Stimulated activated CD8-positive, alpha-beta memory T cell treated with anti-CD3 and anti-CD28 coated beads, Interleukin-12 subunit alpha, Interleukin-12 subunit beta, amount 100 ng/mL, for 24 hours (primary cell): Measurements from ENCODE around the gene R3HDM4.
"Not testable (repeated sequence)": the region's sequence is repeated elsewhere in the genome, so short reads cannot be mapped to it uniquely, and the experiment has no call there.

ENCODE experiments used
- DNase-seq: peaks from one replicate; pipeline ENCODE4 v3.0.0-alpha.2; 2020; ENCODE audit errors: extremely low read depth

R3HDM4 gene

DNA sequence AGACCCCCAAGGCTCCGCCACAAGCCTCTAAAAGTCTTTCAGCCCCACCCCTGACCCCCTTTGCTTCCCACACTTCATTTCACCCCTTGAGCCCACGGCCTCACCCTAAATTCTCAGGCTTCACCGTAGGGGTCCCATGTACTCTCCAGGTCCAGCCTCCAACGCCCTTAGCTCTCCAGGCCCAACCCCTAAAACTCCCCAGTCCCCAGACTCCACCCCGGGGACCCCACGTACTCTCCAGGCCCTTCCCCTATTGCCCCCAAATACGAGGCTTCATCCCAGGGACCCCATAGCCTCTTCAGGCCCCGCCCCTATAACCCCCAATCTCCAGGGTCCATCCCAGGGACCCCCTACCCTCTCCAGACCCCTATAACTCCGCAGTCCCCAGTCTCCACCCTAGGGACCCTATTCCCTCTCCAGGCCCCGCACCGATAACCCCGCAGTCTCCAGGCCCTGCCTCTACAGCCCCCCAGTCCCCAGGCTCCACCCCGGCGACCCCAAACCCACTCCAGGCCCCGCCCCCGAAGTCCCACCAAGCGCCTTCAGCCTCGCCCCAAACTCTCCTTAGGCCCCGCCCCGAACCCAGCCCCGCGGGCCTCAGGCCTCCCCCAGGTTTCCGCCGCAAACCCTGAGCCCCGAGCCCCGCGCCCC, 20.7 kb downstream of the R3HDM4 start:
- no peak for DNase-seq

DNA sequence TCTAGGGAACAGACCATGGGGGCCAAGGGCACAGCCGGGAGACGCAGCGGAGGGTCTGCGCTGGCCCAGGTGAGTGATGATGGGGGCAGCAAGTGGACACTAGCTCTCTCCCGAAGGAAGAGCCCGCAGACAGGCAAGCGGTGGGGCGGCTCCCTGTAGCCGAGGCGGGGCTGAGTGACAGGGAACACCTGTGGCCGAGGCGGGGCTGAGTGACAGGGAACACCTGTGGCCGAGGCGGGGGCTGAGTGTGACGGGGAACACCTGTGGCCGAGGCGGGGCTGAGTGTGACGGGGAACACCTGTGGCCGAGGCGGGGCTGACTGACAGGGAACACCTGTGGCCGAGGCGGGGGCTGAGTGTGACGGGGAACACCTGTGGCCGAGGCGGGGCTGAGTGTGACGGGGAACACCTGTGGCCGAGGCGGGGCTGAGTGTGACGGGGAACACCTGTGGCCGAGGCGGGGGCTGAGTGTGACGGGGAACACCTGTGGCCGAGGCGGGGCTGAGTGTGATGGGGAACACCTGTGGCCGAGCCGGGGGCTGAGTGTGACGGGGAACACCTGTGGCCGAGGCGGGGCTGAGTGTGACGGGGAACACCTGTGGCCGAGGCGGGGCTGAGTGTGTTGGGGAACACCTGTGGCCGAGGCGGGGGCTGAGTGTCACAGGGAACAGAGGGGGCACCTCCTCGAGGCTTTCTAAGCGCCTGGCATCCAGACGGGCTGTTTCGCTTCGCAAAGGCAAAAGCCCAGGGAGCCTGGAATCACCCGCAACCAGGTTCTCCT, 21.4 kb downstream of the R3HDM4 start:
- not testable (repeated sequence) for DNase-seq

DNA sequence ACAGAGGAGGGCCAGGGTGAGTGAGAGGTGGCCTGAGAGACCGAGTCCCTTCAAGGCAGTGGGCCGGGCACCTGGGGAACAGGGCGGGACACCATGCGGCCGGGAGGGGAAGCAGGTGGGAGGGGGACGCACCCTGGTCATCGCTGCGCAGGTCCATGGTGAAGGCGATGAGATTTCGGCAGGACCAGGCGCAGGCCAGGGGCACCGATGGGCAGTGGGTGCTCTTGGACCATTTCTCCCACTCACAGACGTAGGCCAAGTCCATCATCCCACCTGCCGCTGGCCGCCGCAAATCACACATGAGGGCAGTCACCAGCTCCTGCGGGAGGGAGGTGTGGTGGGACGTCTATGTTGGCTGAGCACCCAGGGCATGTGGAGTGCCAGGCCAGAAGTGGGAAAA, 22.2 kb downstream of the R3HDM4 start:
- DNase-seq = no peak

DNA sequence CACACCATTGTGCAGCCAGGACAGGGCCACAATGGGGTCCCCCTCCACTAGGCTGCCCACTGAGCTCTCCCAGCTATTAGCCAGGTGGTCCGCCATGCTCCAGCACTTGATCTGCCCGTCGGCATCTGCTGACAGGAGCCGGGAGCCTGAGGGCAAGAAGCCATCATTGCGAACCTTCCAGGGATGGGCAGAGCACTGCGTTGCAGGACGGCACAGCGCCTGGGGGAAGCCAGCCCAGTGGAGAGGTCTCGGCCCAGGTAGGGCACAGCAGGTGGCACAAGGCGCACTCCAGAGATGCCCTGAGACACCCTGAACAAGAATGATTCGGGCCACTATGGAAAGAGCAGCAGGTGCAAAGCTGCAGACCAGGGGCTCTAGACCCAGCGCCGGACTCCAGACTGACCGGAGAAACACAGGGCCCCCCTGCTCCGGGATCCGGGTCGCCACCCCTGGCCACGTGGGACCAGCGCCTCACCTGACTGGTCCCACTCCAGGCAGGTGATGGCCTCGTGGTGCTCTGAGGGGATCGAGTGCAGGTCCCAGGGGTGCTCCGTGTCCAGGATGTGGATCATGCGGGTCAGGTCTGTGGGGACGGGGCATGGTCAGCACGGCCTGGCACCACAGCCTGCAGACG, 23.2 kb downstream of the R3HDM4 start:
- DNase-seq = no peak

DNA sequence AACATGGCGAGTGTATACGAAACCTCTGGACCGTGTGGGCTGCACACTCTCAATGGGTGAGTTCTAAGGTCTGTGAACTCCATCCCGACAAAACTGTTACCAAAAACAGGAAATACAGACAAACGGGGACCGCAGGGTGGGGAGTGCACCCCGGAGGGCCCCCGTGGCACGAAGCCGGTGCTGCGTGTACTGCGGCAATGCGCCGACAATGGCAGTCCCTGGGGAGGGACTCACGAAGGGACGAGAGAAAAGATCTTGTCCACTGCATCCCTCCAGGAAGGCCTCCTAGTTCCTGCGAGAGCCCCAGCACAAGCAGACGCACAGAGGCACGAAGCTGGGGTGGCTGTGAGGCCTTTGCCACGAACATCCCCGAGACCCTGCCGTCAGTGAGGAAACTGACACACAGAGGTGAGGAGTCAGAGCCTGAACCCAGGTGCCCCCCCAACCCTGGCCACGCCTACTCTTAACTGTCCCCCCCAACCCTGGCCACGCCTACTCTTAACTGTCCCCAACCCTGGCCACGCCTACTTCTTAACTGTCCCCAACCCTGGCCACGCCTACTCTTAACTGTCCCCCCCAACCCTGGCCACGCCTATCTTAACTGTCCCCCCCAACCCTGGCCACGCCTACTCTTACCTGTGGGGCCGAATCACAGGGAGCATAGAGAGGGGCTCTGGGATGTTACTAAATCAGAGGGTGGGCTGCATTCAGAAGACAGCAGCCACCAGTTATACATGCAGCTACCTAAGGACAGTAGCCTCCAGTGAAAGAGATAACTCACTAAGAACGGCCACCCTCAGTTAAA, 24.2 kb downstream of the R3HDM4 start:
- DNase-seq = no peak

DNA sequence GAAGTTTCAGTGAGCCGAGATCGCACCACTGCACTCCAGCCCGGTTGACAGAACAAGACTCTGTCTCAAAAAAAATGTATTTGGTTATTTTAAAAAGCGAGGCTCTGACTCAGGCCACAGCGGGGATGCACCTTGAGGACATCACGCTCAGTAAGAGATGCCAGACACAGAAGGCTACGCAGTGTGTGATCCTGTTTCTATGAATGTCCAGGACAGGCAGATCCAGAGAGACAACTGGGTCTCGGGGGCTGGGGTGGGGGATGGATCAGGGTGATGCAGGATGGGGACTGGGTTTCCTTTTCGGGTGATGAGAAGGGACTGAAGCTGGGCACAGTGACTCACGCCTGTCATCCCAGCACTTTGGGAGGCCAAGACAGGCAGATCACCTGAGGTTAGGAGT, 25.4 kb downstream of the R3HDM4 start:
- no peak for DNase-seq

DNA sequence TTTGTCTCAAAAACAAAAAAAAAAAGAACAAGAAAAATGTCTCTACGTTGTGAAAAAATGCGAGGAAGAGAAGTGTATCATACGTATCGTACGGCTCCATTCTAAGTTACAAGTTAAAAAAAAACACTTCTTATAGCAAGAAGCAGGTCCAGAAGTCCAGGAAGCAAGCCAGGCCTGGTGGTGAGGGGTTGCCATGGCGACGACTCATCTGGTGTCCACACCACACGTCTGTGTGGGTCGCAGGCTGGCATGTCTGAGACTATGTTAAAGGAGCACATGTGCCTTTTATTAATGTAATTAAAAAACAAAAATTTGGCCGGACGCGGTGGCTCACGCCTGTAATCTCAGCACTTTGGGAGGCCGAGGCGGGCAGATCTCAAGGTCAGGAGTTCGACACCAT, 25.9 kb downstream of the R3HDM4 start:
- no peak for DNase-seq

DNA sequence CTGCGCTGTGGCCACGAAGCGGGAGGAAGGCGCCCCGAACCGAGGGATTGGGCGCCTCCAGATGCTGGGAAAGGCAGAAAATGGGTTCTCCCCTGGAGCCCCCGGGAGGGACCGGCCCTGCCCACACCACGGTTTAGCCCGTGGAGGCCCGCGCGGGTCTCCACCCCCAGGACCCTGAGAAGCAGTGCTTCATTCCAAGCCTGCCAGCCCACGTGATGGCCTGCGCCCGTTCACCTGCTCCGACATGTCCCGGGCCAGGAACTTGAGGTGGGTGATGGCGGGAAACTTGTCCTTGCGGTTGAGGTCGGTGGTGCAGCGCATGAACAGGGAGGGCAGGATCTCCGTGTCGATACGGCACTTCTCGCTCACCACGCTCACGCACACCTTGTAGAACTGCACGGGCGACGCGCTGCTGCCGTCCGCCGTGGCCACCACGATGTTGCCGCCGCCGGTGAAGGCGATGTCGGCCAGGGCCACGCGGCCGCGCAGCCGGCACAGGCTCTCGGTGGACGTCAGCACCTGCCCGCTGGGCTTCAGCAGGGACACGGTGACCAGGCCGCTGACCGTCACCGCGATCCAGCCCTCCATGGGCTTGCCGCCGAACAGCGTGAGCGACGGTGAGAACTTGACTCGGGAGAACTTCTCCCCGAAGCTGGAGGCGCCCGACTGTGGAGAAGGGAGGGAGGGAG, 27.3 kb downstream of the R3HDM4 start:
- no peak for DNase-seq

DNA sequence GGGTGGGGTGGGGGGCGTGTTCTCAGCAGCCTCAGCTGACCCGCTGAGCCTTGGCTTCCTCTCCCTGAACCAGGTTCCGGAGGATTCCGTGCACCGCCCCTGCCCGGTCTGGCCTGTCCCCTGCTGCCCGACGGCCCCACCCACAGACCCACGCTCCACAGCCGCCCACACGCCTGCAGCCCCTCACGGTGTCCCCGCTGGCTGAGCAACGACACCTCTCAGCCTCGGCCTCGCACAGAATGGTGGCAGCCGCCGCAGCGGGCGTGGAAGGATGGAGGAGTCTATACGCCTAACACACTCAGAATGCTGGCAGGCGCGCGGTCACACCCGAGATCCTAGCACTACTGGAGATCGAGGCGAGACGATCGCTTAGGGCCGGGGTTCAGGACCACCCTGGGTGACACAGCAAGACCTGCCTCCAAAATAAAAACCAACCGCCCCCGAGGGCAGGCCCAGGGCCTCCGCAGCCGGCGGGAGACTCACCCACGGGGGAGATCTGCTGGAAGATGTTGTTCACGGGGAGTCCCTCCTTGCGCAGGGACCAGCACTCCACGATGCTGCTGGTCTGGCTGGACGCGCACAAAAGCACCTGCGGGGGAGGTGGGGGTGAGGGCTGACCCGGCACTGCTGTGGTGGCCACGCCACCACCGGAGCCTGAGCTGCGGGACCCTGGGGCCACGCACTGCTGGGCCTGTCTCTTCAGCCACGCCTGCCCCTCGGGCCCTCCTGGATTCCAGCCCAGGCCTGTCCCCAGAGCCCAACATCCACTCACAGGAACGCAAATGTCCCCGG, 28.4 kb downstream of the R3HDM4 start:
- no peak for DNase-seq

DNA sequence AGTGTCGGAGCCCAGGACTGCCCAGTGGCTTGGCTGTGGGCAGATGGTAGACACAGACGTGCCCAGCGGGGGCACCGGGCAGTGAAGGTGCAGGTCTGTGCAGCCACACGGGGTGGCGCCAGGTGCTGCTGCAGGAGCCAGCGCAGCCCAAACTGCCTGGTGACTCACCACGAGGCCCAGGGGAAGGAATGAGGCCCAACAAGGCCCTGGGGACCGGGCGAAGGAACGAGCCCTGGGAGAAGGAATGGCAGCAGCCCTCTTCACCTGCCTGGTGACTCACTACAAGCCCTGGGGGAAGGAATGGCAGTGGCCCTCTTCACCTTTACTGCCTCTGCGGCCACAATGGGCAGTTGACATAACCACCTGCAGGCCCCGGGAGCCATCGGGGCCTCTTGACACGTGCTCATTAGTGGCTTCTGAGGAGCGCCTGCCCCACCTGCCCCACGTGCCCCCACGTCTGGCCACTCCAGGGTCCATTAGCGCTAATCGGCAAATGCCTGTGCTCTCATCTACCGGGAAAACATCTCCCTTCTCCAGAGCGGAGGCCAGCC, 29.3 kb downstream of the R3HDM4 start:
- no peak for DNase-seq

DNA sequence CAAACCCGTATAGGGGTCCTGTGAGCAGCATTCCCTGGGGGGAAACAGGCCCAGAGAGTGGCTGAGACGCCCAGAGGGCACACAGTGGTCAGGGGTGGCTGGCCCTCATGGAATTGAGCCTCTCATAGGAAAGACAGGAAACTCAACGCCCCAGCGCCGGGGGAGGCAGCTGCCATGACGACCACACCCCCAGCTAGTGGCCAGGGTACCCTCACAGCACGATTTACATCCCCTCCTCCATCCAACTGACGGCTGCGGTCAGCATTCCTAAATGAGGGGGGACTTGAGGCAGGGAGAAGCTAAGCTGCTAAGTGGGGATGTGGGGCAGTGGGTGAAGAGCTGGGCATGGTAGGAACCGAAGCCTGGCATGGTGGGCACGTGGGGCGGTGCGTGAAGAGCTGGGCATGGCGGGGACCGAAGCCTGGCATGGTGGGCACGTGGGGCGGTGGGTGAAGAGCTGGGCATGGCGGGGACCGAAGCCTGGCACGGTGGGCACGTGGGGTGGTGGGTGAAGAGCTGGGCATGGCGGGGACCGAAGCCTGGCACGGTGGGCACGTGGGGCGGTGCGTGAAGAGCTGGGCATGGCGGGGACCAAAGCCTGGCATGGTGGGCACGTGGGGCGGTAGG, 30.0 kb downstream of the R3HDM4 start:
- no peak for DNase-seq

DNA sequence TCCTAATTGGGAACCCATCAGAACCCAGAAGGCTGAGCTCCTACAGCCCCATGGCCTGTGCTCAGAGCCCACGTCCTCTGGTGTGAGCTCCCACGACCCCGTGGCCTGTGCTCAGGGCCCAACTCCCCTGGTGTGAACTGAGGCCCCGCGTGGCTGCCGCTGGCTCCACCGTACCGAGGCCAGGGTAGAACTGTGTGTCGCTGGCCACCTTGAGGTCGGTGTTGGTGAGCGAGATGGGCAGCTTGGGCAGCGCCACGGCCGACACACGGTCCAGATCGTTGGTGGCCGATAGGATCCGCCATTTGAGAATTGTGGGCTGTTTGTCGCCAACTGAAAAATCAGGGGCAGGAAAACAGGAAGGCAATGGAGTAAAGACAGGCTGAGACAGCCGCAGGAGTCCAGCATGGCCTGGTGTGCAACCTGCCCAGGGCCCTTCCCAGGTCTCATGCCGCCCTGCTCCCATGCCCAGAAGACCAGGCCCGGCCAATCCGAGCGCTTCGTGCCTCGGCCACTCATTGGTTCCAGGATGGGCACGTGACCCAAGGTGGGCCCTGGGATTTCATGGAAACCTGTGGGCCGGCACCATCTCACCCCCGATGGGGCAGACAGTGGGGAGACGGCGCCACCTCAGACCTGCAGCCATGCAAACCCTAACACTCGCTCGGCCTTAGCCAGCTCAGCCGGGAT, 31.5 kb downstream of the R3HDM4 start:
- no peak for DNase-seq

DNA sequence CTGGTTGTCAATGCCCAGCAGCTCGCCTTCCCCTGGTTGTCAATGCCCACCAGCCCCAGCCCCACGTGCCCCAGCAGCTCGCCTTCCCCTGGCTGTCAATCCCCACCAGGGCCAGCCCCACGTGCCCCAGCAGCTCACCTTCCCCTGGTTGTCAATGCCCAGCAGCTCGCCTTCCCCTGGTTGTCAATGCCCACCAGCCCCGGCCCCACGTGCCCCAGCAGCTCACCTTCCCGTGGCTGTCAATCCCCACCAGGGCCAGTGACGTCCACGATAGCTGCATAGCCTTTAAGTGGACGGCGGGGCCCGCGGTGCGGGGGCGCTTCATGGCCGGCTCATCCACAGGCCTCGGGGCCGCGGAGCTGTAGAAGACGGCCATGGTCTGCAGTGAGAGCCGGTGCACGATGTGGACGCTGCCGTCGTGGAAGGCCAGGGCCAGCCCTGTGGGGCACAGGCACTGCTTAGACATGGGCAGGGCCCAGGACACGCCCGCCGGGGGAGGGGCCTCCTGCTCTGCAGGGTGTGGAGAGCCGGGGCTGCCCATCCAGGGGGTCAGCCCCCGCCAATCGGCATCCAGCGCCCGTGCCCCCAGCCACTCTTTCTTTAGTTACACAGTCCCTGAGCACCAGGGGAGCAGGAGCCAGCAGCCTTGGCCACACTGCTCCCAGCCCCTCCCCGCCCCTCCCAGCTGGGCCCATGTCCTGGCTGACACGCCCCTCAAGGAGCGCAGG, 33.1 kb downstream of the R3HDM4 start:
- no peak for DNase-seq

DNA sequence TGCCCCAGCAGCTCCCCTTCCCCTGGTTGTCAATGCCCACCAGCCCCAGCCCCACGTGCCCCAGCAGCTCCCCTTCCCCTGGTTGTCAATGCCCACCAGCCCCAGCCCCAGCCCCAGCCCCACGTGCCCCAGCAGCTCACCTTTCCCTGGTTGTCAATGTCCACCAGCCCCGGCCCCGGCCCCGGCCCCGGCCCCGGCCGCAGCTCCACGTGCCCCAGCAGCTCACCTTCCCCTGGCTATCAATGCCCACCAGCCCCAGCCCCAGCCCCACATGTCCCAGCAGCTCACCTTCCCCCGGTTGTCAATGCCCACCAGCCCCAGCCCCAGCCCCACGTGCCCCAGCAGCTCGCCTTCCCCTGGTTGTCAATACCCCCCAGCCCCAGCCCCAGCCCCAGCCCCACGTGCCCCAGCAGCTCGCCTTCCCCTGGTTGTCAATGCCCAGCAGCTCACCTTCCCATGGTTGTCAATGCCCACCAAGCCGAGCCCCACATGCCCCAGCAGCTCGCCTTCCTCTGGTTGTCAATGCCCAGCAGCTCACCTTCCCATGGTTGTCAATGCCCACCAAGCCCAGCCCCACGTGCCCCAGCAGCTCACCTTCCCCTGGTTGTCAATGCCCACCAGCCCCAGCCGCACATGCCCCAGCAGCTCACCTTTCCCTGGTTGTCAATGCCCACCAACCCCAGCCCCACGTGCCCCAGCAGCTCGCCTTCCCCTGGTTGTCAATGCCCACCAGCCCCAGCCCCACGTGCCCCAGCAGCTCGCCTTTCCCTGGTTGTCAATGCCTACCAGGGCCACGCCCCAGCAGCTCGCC, 34.1 kb downstream of the R3HDM4 start:
- DNase-seq = not testable (repeated sequence)

DNA sequence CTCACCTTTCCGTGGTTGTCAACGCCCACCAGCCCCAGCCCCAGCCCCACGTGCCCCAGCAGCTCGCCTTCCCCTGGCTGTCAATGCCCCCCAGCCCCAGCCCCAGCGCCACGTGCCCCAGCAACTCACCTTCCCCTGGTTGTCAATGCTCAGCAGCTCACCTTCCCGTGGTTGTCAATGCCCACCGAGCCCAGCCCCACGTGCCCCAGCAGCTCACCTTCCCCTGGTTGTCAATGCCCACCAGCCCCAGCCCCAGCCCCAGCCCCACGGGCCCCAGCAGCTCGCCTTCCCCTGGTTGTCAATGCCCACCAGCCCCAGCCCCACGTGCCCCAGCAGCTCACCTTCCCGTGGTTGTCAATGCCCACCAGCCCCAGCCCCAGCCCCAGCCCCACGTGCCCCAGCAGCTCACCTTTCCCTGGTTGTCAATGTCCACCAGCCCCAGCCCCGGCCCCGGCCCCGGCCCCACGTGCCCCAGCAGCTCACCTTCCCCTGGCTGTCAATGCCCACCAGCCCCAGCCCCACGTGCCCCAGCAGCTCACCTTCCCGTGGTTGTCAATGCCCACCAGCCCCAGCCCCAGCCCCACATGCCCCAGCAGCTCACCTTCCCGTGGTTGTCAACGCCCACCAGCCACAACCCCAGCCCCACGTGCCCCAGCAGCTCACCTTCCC, 34.9 kb downstream of the R3HDM4 start:
- DNase-seq = not testable (repeated sequence)

DNA sequence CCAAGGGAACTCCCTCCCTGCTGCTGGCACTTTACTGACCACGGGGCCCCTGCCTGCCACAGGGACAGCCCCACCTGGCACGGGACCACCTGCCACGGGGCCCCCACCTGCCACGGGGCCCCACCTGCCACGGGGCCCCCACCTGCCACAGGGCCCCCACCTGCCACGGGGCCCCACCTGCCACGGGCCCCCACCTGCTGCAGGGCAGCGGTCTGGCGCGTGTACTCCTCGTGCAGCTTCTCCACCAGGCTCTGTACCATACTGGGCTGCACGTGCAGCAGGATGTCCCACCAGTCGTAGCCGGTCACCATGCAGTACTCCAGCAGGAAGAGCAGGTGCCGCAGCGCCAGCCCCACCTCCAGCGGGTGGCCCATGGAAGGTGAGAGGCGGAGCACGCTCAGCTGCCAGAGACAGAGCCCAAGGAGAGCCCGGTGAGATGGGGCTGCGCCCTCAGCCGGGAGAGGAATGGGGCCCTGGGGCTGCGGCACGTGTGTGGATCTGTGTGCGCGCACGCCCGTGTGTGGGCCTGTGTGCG, 36.2 kb downstream of the R3HDM4 start:
- DNase-seq = no peak

DNA sequence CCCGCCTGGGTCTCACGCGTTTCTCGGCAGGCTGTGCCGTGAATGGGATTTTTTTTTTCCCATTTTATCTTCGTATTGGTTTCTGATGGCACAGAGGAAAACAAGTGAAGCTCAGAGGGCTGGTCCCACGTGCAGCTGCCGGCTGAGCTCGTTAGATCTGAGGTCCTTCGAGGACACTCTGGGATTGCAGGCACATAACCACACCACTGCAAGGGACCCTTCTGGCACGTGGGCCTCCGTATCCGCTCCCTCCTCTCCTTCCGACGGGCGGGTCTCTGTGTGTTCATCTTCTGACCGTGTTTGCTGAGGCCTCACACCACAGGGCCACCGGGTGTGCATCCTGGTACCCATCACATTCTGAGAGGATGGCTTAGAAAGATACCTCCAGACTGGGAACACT, 36.9 kb downstream of the R3HDM4 start:
- DNase-seq = no peak
